Neural cell (in vitro differentiated cells): ENCODE data around the gene HLA-G. TPM values are rescaled to one million over a fixed set of nuclear protein-coding genes. Genes with fewer than 3 reads are reported as not detected.

ENCODE experiments used
- H2AFZ ChIP-seq: fragments of 200-600, 300-800 bp; sonication (generic), shearing (Covaris generic); 2 replicates; pipeline ENCODE4 v1.6.0; 2014; ENCODE audit warnings: low read depth, mild to moderate bottlenecking, antibody characterized with exemption, low read length, moderate library complexity
- H3F3A ChIP-seq: fragments of 200-600 bp; shearing (Covaris generic); 2 replicates; pipeline ENCODE4 v1.6.1; 2016; ENCODE audit warnings: mild to moderate bottlenecking, moderate library complexity, mixed read lengths, antibody characterized with exemption, low read length; ENCODE audit not compliant: insufficient read depth, poor library complexity, severe bottlenecking
- H3K27ac ChIP-seq: fragments of 200-600, 300-800 bp; sonication (generic), shearing (Covaris generic); 2 replicates; pipeline ENCODE4 v1.5.1; 2014; ENCODE audit warnings: mild to moderate bottlenecking, low read length, moderate library complexity
- H3K27me3 ChIP-seq: fragments of 300-800, 200-600 bp; sonication (generic), shearing (Covaris generic); 2 replicates; pipeline ENCODE4 v1.6.0; 2014; ENCODE audit warnings: mild to moderate bottlenecking, low read depth, low read length, moderate library complexity; ENCODE audit not compliant: insufficient read depth
- H3K36me3 ChIP-seq: fragments of 300-800, 200-600 bp; sonication (generic), shearing (Covaris generic); 2 replicates; pipeline ENCODE4 v1.5.1; 2014; ENCODE audit warnings: mild to moderate bottlenecking, antibody characterized with exemption, low read length, moderate library complexity; ENCODE audit not compliant: insufficient read depth
- H3K4me2 ChIP-seq: fragments of 300-800, 200-600 bp; sonication (generic), shearing (Covaris generic); 2 replicates; pipeline ENCODE4 v1.6.0; 2014; ENCODE audit warnings: mild to moderate bottlenecking, low read length
- H3K4me3 ChIP-seq: fragments of 300-800, 200-600 bp; sonication (generic), shearing (Covaris generic); 2 replicates; pipeline ENCODE4 v1.5.1; 2014; ENCODE audit warnings: mild to moderate bottlenecking, low read length, moderate library complexity
- H3K79me2 ChIP-seq: fragments of 200-600 bp; shearing (Covaris generic); replicated peaks from 2 replicates; pipeline ENCODE4 v1.6.0; 2014; ENCODE audit warnings: mild to moderate bottlenecking, low read length, moderate library complexity; ENCODE audit not compliant: insufficient read depth
- H3K9ac ChIP-seq: fragments of 300-800, 200-600 bp; sonication (generic), shearing (Covaris generic); 2 replicates; pipeline ENCODE4 v1.6.1; 2016; ENCODE audit warnings: mild to moderate bottlenecking, low read length, mixed read lengths
- H3K9me2 ChIP-seq: fragments of 200-600 bp; shearing (Covaris generic); 2 replicates; pipeline ENCODE4 v1.6.1; 2016; ENCODE audit warnings: mild to moderate bottlenecking, low read length, mixed read lengths; ENCODE audit not compliant: insufficient read depth
- H3K9me3 ChIP-seq: fragments of 200-600, 300-800 bp; sonication (generic), shearing (Covaris generic); 2 replicates; pipeline ENCODE4 v1.6.1; 2016; ENCODE audit warnings: mild to moderate bottlenecking, mixed run types, low read length, moderate library complexity, mixed read lengths
- H4K20me1 ChIP-seq: fragments of 200-600 bp; shearing (Covaris generic); 2 replicates; pipeline ENCODE4 v1.6.1; 2016; ENCODE audit warnings: mild to moderate bottlenecking, mixed run types; ENCODE audit not compliant: insufficient read depth
- EP300 ChIP-seq: fragments of 450-650 bp; conservative IDR thresholded peaks from 2 replicates; pipeline ENCODE4 v1.6.1; 2014; ENCODE audit warnings: antibody characterized with exemption, mild to moderate bottlenecking, moderate library complexity; ENCODE audit not compliant: poor library complexity, severe bottlenecking
- EZH2 ChIP-seq: fragments of 200-600, 300-800 bp; shearing (Covaris generic), sonication (generic); IDR thresholded peaks from 2 replicates; pipeline ENCODE4 v1.6.1; 2014; ENCODE audit warnings: antibody characterized with exemption, low read length, borderline replicate concordance, mild to moderate bottlenecking; ENCODE audit not compliant: insufficient read depth, poor library complexity, severe bottlenecking
- MXI1 ChIP-seq: fragments of 450-650 bp; conservative IDR thresholded peaks from 2 replicates; pipeline ENCODE4 v1.6.1; 2014; ENCODE audit warnings: antibody characterized with exemption, mild to moderate bottlenecking; ENCODE audit not compliant: poor library complexity, severe bottlenecking
- POLR2AphosphoS5 ChIP-seq: IDR thresholded peaks from 2 replicates; pipeline ENCODE4 v1.6.1; 2012
- RAD21 ChIP-seq: fragments of 450-650 bp; conservative IDR thresholded peaks from 2 replicates; pipeline ENCODE4 v1.6.1; 2014; ENCODE audit warnings: antibody characterized with exemption, mild to moderate bottlenecking, moderate library complexity
- SMC3 ChIP-seq: fragments of 450-650 bp; conservative IDR thresholded peaks from 2 replicates; pipeline ENCODE4 v1.6.1; 2014; ENCODE audit warnings: antibody characterized with exemption, mild to moderate bottlenecking, moderate library complexity; ENCODE audit not compliant: poor library complexity
- TAF1 ChIP-seq: IDR thresholded peaks from 2 replicates; pipeline ENCODE4 v1.6.1; 2012; ENCODE audit warnings: low read depth
- polyA plus RNA-seq: library from polyadenylated mRNA; depleted of rRNA; stranded (reverse); fragments of >200 nt; gene quantifications from 2 replicates; pipeline ENCODE4 v1.2.3, GENCODE V29; 2014
- TF ChIP-seq, protein P1 (sequence below): IDR thresholded peaks from 2 replicates; pipeline ENCODE4 v1.6.1; 2012; ENCODE audit warnings: borderline replicate concordance
- TF ChIP-seq, protein P2 (sequence below): fragments of 450-650 bp; IDR thresholded peaks from 2 replicates; pipeline ENCODE4 v1.5.1; 2014; ENCODE audit warnings: antibody characterized with exemption, mild to moderate bottlenecking, moderate library complexity; ENCODE audit not compliant: poor library complexity, severe bottlenecking

The HLA-G gene
- polyA plus RNA-seq, 1 donor from 2014 or later, result not detected

- H2AFZ ChIP-seq, result no peak overlapping the region
- no peak overlapping the region for H3K27ac ChIP-seq
- no peaks in the 10 kb centered on the region for H3K9me2 ChIP-seq
- H3K27me3 ChIP-seq, result peaks cover 32% of the 10 kb centered on the region
- no peak overlapping the region for H3K9ac ChIP-seq
- peaks cover 4% of the 10 kb centered on the region for H3K9me3 ChIP-seq
- H3K79me2 ChIP-seq, result no peaks in the 10 kb centered on the region
- no peaks in the 10 kb centered on the region for H3K36me3 ChIP-seq
- H3K4me2 ChIP-seq, result no peak overlapping the region
- no peaks in the 10 kb centered on the region for H3F3A ChIP-seq
- H4K20me1 ChIP-seq, result no peaks in the 10 kb centered on the region
- no peak overlapping the region for H3K4me3 ChIP-seq
- TF ChIP-seq, protein P1, sequence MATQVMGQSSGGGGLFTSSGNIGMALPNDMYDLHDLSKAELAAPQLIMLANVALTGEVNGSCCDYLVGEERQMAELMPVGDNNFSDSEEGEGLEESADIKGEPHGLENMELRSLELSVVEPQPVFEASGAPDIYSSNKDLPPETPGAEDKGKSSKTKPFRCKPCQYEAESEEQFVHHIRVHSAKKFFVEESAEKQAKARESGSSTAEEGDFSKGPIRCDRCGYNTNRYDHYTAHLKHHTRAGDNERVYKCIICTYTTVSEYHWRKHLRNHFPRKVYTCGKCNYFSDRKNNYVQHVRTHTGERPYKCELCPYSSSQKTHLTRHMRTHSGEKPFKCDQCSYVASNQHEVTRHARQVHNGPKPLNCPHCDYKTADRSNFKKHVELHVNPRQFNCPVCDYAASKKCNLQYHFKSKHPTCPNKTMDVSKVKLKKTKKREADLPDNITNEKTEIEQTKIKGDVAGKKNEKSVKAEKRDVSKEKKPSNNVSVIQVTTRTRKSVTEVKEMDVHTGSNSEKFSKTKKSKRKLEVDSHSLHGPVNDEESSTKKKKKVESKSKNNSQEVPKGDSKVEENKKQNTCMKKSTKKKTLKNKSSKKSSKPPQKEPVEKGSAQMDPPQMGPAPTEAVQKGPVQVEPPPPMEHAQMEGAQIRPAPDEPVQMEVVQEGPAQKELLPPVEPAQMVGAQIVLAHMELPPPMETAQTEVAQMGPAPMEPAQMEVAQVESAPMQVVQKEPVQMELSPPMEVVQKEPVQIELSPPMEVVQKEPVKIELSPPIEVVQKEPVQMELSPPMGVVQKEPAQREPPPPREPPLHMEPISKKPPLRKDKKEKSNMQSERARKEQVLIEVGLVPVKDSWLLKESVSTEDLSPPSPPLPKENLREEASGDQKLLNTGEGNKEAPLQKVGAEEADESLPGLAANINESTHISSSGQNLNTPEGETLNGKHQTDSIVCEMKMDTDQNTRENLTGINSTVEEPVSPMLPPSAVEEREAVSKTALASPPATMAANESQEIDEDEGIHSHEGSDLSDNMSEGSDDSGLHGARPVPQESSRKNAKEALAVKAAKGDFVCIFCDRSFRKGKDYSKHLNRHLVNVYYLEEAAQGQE, result no peak
- TF ChIP-seq TAF1, result no peak
- TF ChIP-seq MXI1, result no peak
- no peak for TF ChIP-seq EP300
- no peak for TF ChIP-seq POLR2AphosphoS5
- no peak for TF ChIP-seq EZH2
These were observed 809 bp downstream of the HLA-G start for GRCh38 chr6:29828471-29828797.

GRCh38 chr6:29829766-29830165, 2.1 kb downstream of the HLA-G start:
- Histone ChIP-seq H3K4me3 (no peak overlapping the region), H2AFZ (no peak overlapping the region)

More at GRCh38 chr6:29829766-29830165, 2.1 kb downstream of the HLA-G start:
- Histone ChIP-seq H4K20me1 (no peaks in the 10 kb centered on the region), H3K9ac (no peak overlapping the region), H3K4me2 (no peak overlapping the region), H3F3A (no peaks in the 10 kb centered on the region), H3K27me3 (peaks cover 32% of the 10 kb centered on the region), H3K79me2 (no peaks in the 10 kb centered on the region), H3K9me3 (peaks cover 4% of the 10 kb centered on the region), H3K27ac (no peak overlapping the region), H3K9me2 (no peaks in the 10 kb centered on the region), H3K36me3 (no peaks in the 10 kb centered on the region)
- TF ChIP-seq POLR2AphosphoS5 (no peak), SMC3 (no peak), EP300 (no peak), TAF1 (no peak), EZH2 (no peak), MXI1 (no peak), RAD21 (no peak)
- TF ChIP-seq, protein P2, sequence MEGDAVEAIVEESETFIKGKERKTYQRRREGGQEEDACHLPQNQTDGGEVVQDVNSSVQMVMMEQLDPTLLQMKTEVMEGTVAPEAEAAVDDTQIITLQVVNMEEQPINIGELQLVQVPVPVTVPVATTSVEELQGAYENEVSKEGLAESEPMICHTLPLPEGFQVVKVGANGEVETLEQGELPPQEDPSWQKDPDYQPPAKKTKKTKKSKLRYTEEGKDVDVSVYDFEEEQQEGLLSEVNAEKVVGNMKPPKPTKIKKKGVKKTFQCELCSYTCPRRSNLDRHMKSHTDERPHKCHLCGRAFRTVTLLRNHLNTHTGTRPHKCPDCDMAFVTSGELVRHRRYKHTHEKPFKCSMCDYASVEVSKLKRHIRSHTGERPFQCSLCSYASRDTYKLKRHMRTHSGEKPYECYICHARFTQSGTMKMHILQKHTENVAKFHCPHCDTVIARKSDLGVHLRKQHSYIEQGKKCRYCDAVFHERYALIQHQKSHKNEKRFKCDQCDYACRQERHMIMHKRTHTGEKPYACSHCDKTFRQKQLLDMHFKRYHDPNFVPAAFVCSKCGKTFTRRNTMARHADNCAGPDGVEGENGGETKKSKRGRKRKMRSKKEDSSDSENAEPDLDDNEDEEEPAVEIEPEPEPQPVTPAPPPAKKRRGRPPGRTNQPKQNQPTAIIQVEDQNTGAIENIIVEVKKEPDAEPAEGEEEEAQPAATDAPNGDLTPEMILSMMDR, result no peak
- TF ChIP-seq, protein P1, result no peak
